HG03097 (cell line): ENCODE data around the gene SH3RF3.

Experiments used
- ATAC-seq: cut with Tn5 transposase; IDR thresholded peaks from one replicate; pipeline ENCODE4 v1.9.1; 2021; ENCODE audit not compliant: unreplicated experiment, low FRiP score

Gene SH3RF3

DNA sequence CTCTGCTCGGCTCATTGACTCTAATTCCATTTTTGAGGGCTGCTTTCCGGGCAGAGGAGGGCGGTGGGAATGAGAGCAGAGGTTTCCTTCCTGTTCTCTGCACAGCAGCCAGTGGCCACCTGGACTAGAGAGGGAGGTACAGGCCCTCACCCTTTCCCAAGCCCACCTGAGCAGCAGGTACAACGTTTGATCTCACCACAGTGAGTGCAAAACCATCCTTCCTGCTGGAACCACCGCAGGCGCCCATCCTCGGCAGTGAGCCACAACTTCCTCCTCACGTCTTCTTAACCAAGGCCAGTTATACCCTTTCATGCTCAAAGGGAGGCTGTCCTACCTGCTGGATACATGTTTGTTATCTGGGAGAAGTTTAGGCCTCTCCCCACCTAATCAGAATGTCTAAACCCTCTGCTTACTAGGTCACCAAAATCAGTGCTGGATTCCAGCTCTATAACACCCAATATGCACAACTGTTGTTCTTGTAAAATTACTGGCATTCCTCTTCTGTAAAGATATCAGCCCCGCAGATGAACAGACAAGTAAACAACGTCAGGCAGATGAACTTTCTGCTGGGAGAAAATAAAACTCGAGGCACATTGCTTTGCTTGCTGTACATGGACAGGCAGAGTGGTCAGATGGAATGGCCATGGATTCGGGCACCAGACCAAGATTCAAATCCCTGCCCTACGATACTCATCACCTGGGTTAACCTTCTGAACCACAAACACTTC is 191.4 kb downstream of the SH3RF3 start:
- ATAC-seq = no peak

- no peak for ATAC-seq
Measured at GRCh38 chr2:109321570-109321969, 192.6 kb downstream of the SH3RF3 start.

GRCh38 chr2:109322111-109322510 is 193.1 kb downstream of the SH3RF3 start:
- no peak for ATAC-seq

- ATAC-seq = no peak
Measured at GRCh38 chr2:109322641-109323040, 193.6 kb downstream of the SH3RF3 start.

- ATAC-seq = no peak
Measured at GRCh38 chr2:109324861-109325260, 195.9 kb downstream of the SH3RF3 start.

DNA sequence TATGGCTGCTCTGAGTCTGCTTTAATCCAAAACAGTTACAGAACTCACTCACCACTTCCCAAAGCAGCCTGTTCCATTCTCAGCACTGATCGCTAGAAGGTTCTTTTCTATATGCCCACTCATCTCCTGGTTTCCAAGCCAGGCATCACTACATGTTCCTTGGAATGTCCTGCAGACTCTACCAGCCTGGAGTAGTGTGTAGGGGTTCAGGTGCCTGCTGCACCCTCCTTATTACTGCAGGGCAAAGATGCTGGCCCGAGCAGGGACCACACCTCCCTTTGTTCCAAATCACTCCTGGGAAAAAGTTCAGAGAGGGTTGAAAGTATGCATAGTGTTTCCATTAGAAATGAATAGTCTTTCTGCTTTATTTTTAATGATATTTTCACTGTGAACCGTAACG is 196.6 kb downstream of the SH3RF3 start:
- ATAC-seq = no peak

DNA sequence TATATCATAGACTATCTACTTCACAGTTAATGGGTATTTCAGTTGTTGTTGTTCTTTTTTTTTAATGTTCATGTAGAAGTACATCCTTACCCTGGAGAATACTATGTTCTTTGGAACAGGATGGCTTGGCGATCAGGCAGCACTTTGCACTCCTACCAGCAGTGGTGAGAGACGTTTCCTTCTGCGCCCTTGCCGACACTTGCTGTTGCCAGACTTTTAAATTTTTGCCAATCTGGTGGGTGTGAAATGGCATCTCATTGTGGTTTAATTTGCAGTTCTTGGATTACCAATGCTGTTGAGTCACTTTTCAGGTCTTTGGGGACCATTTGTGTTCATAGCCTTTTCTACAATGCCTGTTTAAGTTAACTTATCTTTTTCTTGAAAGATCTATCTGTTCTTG is 197.3 kb downstream of the SH3RF3 start:
- no peak for ATAC-seq

DNA sequence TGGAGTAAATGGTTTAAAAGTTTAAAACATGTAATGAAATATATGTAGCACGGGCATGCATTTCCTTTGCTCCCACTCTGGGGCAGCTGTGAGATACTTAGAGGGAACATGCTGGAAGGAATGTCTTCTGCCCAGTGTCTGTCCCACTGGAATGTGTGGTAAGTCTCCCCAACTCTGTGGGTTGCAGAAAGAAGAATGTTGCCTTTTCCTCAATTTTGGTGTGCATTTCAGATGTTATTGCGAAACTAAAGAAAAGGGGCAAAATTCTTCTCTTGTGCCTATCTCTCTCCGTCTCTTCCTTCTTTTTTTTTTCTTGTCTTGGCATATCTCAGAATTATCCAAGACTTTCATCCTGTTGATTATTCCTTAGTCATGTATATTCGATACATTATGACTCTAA is 201.1 kb downstream of the SH3RF3 start:
- no peak for ATAC-seq

DNA sequence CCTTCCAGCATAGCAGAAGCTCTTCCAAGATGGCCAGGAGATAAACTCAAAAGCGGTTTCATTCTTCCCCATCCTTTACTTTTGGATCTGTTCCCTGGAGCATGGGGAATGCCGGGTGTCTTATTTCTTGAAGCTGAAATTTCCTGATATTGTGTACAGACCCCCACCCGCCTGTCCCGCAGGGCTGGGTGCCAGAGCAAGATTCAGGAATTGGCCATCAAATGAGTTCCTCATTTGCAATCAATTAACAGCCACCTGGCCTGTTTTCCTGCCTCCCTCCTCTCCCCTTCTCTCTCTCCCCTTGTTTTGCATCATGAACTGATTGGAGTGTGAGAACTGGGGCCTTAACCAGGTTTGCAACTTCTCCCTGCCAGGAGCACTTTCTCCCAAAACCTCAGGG is 202.1 kb downstream of the SH3RF3 start:
- no peak for ATAC-seq

DNA sequence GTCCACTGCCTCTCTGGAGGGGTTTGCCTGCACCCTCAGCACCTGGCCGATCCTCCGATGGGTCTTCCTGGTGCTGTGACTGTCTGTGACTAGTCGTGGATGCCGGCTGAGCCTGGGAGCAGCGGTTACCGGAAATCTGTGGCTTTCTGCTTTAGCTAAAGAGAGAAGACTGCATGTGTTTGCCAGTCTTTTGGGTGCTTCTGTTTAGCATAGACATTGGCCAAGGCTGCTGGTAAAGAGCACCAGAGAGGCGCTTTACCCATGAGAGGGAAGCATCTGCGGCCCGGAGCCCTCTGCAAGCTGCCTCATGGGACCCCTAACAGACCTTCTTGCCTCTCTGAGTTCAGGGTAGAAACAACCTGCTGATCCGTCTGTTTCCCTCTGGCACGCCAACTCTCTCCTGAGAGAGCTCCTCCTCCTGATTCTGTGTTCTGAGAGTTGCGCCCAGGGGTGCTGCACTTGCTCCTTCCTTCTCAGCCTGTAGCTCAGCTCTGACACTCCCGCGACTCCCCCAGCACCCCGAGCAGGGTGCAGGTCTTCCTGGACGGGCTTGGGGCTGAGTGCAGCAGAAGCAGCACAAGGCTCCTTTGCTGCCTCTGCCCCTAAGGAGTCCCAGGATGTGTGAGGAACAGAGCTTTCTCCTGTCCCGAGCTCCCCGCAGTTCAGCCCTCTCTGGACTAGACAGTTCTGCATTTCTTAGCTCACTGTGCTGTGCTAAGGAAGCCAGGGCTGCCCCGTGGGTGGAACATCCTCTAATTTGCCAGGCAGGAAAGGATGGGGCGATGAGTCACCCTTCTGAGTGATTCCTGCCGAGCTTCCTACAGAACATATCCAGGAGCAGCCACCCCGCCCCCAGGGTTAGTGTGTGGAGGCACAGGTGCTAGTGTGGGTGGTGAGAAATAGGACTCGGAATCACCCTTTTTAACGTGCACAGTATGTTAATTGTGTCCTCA is 203.2 kb downstream of the SH3RF3 start:
- ATAC-seq = peak; percentile 47

DNA sequence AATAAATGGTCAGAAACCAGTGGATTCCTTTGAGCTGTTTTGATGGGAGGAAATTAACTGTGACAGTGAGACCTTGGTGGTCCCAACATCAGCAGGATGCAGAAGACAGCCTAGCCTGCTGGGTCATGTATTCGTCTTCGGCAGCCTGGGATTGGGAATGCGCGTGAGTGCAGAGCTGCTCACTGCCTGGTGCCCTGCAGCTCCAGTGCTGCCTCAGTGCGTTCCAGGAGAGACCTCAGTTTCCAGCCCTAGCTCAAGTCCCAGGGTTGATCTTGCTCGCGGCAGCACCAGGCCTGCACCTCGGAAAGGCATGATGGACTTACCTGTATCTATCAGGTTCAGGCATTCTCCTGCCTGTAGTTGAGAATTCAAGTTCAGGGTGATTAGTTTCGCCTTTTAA is 203.9 kb downstream of the SH3RF3 start:
- ATAC-seq = no peak

DNA sequence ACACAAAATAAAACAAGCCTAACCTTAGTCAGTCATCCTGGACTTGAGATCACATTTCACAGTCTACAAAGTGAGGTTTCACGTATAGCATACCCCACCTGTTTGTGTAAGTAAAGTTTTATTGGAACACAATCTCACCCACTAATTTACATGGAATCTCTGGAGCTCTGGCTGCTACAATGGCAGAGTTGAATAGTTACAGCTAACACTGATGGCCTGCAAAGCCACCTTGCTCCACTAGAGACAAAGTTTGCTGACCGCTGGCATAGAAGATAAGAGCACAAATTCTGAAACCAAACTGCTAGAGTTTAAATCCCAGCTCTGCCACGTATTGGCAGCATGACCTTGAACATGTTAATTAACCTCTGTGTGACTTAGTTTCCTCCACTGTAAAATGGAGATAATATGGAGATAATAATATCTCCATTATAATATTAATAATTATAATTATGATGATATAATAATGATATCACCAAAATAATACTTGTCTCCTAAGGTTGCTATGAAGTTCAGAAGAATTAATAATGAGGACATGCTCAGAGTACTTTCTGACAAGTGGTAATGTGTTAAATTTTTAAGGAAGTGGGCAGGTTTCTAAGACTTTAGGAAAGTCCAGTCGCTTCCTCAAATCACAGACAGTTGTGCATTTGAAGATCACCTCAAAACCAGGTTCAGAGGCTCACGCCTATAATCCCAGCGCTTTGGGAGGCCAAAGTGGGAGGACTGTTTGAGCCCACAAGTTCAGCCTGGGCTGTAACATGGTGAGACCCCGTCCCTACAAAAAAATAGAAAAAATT is 204.6 kb downstream of the SH3RF3 start:
- ATAC-seq = no peak

DNA sequence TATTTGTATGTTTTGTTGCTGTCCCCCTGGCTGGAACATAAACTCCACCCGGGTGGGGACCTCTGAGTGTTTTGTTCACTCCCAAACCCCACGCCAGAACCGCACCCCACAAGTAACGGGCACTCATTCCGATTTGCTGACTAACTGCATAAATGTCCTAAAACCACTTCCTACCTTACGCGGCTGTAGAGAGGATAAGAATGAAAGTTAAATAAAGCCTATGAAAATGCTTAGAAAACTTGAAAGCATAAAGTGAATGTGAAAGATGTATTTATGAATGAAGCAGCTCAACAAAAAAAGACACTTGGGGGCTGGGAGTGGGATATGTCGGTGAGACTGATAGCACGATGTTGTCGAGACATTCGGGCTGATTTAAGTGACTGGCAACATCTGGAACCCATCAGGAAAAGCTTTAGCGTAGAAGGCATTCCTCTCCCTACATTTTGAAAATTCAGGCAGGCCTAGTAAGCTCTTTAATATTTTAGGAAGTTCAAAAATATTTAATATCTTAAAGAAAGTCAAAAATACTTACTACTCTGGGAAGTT is 206.7 kb downstream of the SH3RF3 start:
- no peak for ATAC-seq

DNA sequence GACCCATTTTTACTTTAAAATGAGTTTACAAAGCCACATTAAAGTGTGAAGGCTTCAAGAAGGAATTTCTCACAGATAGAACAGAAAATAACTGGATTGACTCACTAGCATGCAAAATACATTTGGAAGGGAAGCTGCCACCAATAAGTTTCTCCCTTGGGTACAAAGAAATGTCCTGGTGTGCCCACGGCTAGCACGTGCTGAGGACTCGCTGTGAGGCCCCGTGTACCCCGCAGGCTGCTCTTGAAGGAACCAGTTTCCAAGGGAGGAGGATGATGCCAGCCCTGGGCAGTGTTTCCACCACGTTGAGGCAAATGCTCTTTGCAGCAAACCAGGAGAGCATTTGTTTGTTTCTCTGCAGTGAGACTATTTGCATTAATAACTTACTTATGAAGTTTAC is 207.3 kb downstream of the SH3RF3 start:
- ATAC-seq = no peak

DNA sequence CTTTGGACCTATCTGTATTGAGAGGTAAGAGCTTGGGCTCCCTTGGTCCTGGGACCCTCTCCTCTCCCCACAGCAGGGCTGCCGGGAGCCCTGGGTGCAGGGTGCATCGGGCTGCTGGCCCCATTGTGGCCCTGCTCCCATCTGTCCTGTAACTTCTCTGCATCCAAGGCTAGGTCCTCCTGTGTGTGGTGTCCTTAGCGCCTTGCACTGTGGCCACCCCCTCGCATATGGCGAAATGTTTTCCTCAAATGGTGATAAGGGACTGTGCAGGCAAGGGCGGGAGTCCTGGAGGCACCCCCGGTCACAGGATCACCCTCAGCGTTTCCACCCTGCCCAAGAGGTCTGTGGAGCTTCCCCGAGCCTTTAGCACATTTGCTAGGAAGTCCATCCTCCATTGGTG is 208.2 kb downstream of the SH3RF3 start:
- no peak for ATAC-seq

GRCh38 chr2:109339519-109339966 is 210.5 kb downstream of the SH3RF3 start:
- ATAC-seq = no peak

DNA sequence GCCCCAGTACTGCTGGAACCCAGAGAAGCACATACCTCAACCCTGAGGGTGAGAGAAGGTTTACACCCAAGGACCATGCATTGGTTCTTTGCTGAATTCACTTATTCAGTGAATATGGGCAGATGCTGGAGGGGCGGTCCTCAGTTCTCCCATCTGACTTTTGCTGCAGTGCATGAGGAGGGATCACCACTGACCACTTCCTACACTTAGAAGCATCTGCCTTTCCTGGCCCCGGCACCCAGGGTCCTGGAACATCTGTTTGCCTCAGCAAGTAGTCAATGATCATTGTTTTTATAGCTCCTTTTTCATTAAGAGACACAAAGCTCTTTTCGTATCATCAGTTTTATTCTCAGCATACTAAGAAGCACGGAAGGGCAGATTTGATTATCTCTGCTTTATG is 211.4 kb downstream of the SH3RF3 start:
- ATAC-seq = no peak

GRCh38 chr2:109341355-109342255 is 212.6 kb downstream of the SH3RF3 start:
- ATAC-seq = no peak

DNA sequence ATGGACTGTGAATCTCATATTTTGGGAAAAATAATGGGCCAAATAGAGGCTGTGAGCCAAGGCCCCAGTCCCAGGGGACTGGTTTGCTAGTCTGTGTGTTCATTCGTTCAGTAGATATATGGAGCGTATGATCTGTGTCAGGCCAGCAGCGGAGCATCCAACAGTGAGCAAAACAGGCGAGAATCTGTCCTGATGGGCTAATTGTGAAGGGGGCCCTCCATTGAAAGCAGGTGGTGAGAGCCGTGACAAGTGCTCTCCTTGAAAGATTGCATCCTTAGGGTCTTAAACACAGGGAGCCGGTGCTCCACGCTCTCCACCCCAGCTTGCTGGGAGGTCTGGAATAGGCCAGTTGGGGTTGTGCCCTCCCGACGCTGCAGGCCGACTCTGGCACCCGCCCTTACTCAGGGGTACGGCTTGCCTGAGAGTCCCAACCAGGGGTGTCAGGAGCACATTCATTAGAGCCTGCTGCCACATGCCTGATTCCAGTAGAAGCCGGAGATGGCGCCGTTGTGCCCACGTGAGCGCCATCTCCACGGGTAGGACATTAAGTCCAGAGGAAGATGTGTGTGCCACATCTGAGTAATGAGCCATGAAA is 213.3 kb downstream of the SH3RF3 start:
- ATAC-seq = no peak
